Measurements from ENCODE around the gene SMYD1.
A peak's percentile ranks its signal among the peaks of the same experiment; 100 is the strongest.
"Not testable (repeated sequence)": the region's sequence is repeated elsewhere in the genome, so short reads cannot be mapped to it uniquely, and the experiment has no call there.

The SMYD1 gene

DNA sequence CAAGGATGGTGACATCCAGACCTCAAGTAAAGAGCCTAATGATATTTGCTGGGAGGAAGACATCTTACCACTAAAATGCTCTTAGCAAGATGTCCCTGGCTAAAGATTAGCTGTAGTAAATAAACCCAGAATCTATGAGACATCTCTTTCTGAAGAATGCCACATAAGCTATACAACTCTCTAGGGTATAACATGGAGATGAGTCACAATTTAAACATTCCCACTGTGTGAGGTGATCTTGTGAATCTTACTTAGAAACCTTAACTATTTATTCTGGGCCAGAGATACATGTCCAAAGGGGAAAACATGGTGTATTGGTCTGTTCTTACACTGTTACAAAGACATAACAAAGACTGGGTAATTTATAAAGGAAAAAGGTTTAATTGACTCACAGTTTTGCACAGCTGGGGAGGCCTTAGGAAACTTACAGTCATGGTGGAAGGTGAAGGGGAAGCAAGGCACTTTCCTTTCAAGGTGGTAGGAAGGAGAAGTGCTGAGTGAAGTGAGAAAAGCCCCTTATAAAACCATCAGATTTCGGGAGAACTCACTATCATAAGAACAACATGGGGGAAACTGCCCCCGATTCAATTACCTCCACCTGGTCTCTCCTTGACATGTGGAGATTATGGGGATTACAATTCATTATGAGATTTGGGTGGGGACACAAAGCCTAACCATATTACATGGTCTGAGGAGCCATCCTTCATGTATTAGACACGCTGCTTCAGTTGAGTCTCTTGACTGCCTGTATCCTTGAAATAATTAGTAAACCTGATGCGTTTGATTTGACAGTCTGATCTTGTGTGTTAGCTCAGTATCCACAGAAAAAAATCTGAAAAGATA is 29.1 kb upstream of the SMYD1 start:
- TF ChIP-seq, protein P1, sequence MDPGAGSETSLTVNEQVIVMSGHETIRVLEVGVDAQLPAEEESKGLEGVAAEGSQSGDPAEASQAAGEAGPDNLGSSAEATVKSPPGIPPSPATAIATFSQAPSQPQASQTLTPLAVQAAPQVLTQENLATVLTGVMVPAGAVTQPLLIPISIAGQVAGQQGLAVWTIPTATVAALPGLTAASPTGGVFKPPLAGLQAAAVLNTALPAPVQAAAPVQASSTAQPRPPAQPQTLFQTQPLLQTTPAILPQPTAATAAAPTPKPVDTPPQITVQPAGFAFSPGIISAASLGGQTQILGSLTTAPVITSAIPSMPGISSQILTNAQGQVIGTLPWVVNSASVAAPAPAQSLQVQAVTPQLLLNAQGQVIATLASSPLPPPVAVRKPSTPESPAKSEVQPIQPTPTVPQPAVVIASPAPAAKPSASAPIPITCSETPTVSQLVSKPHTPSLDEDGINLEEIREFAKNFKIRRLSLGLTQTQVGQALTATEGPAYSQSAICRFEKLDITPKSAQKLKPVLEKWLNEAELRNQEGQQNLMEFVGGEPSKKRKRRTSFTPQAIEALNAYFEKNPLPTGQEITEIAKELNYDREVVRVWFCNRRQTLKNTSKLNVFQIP (CRISPR knock-in tag; IDR thresholded peaks at IDR 0.05; ENCODE audit: borderline replicate concordance, low read depth): no peak
- TF ChIP-seq GLIS3 (CRISPR knock-in tag; IDR thresholded peaks at IDR 0.05) (no peak), ZNF565 (CRISPR knock-in tag; conservative IDR thresholded peaks at IDR 0.05; ENCODE audit: low read depth) (no peak), ZFP3 (CRISPR knock-in tag; IDR thresholded peaks at IDR 0.05) (no peak), PPARA (CRISPR knock-in tag; IDR thresholded peaks at IDR 0.05; ENCODE audit: borderline replicate concordance) (no peak), ZNF8 (CRISPR knock-in tag; IDR thresholded peaks at IDR 0.05) (no peak), ISL1 (CRISPR knock-in tag; IDR thresholded peaks at IDR 0.05) (no peak; the same call in 1 of the 2 replicates), ZNF70 (CRISPR knock-in tag; IDR thresholded peaks at IDR 0.05) (no peak), OSR1 (CRISPR knock-in tag; IDR thresholded peaks at IDR 0.05) (no peak), BACH2 (CRISPR knock-in tag; IDR thresholded peaks at IDR 0.05; ENCODE audit: borderline replicate concordance) (no peak)
- TF ChIP-seq, protein P2, sequence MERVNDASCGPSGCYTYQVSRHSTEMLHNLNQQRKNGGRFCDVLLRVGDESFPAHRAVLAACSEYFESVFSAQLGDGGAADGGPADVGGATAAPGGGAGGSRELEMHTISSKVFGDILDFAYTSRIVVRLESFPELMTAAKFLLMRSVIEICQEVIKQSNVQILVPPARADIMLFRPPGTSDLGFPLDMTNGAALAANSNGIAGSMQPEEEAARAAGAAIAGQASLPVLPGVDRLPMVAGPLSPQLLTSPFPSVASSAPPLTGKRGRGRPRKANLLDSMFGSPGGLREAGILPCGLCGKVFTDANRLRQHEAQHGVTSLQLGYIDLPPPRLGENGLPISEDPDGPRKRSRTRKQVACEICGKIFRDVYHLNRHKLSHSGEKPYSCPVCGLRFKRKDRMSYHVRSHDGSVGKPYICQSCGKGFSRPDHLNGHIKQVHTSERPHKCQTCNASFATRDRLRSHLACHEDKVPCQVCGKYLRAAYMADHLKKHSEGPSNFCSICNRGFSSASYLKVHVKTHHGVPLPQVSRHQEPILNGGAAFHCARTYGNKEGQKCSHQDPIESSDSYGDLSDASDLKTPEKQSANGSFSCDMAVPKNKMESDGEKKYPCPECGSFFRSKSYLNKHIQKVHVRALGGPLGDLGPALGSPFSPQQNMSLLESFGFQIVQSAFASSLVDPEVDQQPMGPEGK (CRISPR knock-in tag; IDR thresholded peaks at IDR 0.05; ENCODE audit: borderline replicate concordance): no peak
- TF ChIP-seq, protein P3, sequence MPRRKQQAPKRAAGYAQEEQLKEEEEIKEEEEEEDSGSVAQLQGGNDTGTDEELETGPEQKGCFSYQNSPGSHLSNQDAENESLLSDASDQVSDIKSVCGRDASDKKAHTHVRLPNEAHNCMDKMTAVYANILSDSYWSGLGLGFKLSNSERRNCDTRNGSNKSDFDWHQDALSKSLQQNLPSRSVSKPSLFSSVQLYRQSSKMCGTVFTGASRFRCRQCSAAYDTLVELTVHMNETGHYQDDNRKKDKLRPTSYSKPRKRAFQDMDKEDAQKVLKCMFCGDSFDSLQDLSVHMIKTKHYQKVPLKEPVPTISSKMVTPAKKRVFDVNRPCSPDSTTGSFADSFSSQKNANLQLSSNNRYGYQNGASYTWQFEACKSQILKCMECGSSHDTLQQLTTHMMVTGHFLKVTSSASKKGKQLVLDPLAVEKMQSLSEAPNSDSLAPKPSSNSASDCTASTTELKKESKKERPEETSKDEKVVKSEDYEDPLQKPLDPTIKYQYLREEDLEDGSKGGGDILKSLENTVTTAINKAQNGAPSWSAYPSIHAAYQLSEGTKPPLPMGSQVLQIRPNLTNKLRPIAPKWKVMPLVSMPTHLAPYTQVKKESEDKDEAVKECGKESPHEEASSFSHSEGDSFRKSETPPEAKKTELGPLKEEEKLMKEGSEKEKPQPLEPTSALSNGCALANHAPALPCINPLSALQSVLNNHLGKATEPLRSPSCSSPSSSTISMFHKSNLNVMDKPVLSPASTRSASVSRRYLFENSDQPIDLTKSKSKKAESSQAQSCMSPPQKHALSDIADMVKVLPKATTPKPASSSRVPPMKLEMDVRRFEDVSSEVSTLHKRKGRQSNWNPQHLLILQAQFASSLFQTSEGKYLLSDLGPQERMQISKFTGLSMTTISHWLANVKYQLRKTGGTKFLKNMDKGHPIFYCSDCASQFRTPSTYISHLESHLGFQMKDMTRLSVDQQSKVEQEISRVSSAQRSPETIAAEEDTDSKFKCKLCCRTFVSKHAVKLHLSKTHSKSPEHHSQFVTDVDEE (CRISPR knock-in tag; IDR thresholded peaks at IDR 0.05): no peak
- peak; percentile 96 for ATAC-seq

DNA sequence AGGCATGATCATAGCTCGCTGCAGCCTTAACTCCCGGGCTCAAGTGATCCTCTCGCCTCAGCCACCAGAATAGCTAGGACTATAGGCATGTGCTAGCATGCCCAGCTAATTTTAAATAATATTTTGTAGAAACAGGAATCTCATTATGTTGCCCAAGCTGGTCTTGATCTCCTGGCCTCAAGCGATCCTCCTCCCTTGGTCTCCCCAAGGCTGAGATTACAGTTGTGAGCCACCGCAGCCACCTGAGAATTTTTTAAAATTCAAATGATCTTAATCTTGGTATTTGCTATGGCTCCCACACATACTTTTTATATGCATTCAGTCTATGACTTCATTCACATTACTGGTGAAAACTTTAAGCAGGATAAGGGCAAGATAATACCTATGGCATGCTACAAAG is 25.1 kb upstream of the SMYD1 start:
- no peak for ATAC-seq
- TF ChIP-seq OSR1 (CRISPR knock-in tag; IDR thresholded peaks at IDR 0.05) (no peak), ISL1 (CRISPR knock-in tag; IDR thresholded peaks at IDR 0.05) (no peak), ZNF70 (CRISPR knock-in tag; IDR thresholded peaks at IDR 0.05) (no peak), ZFP30 (CRISPR knock-in tag; IDR thresholded peaks at IDR 0.05) (no peak), TOX (CRISPR knock-in tag; IDR thresholded peaks at IDR 0.05; ENCODE audit: borderline replicate concordance) (no peak), TCF4 (CRISPR knock-in tag; IDR thresholded peaks at IDR 0.05; ENCODE audit: borderline replicate concordance) (no peak), ESRRG (CRISPR knock-in tag; IDR thresholded peaks at IDR 0.05) (no peak), CSDC2 (CRISPR knock-in tag; IDR thresholded peaks at IDR 0.05) (no peak)
- TF ChIP-seq, protein P4, sequence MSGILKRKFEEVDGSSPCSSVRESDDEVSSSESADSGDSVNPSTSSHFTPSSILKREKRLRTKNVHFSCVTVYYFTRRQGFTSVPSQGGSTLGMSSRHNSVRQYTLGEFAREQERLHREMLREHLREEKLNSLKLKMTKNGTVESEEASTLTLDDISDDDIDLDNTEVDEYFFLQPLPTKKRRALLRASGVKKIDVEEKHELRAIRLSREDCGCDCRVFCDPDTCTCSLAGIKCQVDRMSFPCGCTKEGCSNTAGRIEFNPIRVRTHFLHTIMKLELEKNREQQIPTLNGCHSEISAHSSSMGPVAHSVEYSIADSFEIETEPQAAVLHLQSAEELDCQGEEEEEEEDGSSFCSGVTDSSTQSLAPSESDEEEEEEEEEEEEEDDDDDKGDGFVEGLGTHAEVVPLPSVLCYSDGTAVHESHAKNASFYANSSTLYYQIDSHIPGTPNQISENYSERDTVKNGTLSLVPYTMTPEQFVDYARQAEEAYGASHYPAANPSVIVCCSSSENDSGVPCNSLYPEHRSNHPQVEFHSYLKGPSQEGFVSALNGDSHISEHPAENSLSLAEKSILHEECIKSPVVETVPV (CRISPR knock-in tag; IDR thresholded peaks at IDR 0.05): no peak
- TF ChIP-seq, protein P1 (CRISPR knock-in tag; IDR thresholded peaks at IDR 0.05; ENCODE audit: borderline replicate concordance, low read depth): no peak
- TF ChIP-seq, protein P3 (CRISPR knock-in tag; IDR thresholded peaks at IDR 0.05): no peak
- TF ChIP-seq, protein P5, sequence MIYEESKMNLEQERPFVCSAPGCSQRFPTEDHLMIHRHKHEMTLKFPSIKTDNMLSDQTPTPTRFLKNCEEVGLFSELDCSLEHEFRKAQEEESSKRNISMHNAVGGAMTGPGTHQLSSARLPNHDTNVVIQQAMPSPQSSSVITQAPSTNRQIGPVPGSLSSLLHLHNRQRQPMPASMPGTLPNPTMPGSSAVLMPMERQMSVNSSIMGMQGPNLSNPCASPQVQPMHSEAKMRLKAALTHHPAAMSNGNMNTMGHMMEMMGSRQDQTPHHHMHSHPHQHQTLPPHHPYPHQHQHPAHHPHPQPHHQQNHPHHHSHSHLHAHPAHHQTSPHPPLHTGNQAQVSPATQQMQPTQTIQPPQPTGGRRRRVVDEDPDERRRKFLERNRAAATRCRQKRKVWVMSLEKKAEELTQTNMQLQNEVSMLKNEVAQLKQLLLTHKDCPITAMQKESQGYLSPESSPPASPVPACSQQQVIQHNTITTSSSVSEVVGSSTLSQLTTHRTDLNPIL (CRISPR knock-in tag; IDR thresholded peaks at IDR 0.05; ENCODE audit: low read depth): no peak

DNA sequence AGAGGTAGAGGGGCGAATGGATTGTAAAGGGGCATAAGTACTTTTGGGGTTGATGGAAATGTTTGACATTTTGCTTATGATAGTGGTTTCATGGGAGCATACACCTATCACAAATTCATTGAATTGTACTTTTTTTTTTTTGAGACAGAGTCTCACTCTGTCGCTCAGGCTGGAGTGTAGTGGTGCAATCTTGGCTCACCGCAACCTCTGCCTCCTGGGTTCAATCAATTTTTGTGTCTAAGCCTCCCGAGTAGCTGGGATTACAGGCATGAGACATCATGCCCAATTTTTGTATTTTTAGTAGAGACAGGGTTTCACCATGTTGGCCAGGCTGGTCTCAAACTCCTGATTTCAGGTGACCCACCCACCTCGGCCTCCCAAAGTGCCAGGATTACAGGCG is 22.1 kb upstream of the SMYD1 start:
- ATAC-seq: not testable (repeated sequence)

Measured in SK-N-SH treated with all-trans-retinoic acid at 6 μM for 48 hours (cell line).